Natural killer cell (primary cell): ENCODE results near the gene SDC4. TPM values are rescaled to one million over a fixed set of nuclear protein-coding genes. Genes with fewer than 3 reads are reported as not detected.

ENCODE experiments used
- ATAC-seq, 3 donors: fragments of 150-1000 bp in 2 of 3; fragments of 200-7000 bp in 1 of 3; cut with Tn5 transposase; 1 replicate in 1 of 3; 2 replicates in 2 of 3; pipeline ENCODE4 v1.10.0; 2021; ENCODE audit warnings: mild to moderate bottlenecking in 2 of 3, moderate library complexity in 2 of 3
- DNase-seq, 2 donors: peaks; one replicate each; pipeline versions ENCODE4 v3.0.0 to v3.0.0-alpha.2; 2013 to 2021; ENCODE audit warnings: mixed read lengths in 1 of 2
- H3K27ac ChIP-seq: one replicate; pipeline ENCODE4 v1.5.1; 2013; ENCODE audit warnings: mild to moderate bottlenecking, low read length
- H3K27me3 ChIP-seq: one replicate; pipeline ENCODE4 v1.6.1; 2013; ENCODE audit warnings: low read length; ENCODE audit not compliant: control insufficient read depth, insufficient read depth
- H3K36me3 ChIP-seq: one replicate; pipeline ENCODE4 v1.6.1; 2013; ENCODE audit warnings: low read length; ENCODE audit not compliant: control insufficient read depth, insufficient read depth
- H3K4me1 ChIP-seq: one replicate; pipeline ENCODE4 v1.6.1; 2013; ENCODE audit warnings: low read length; ENCODE audit not compliant: control insufficient read depth, insufficient read depth
- H3K4me3 ChIP-seq: one replicate; pipeline ENCODE4 v1.5.1; 2013; ENCODE audit warnings: low read length
- H3K9me3 ChIP-seq: one replicate; pipeline ENCODE4 v1.6.1; 2013; ENCODE audit warnings: low read length; ENCODE audit not compliant: control insufficient read depth, insufficient read depth
- H3K27ac Mint-ChIP-seq, 2 donors: one replicate each; pipeline ENCODE4 v1.8.0; 2022; ENCODE audit warnings: mild to moderate bottlenecking in 2 of 2, mixed read lengths in 2 of 2, moderate library complexity in 1 of 2
- H3K27me3 Mint-ChIP-seq, 2 donors: one replicate each; pipeline ENCODE4 v1.8.0; 2022; ENCODE audit warnings: low read depth in 2 of 2, mixed read lengths in 2 of 2
- H3K36me3 Mint-ChIP-seq: one replicate; pipeline ENCODE4 v1.8.0; 2022; ENCODE audit warnings: mixed read lengths
- H3K4me1 Mint-ChIP-seq, 2 donors: one replicate each; pipeline ENCODE4 v1.8.0; 2022; ENCODE audit warnings: mixed read lengths in 2 of 2
- H3K4me3 Mint-ChIP-seq: one replicate; pipeline ENCODE4 v1.8.0; 2022; ENCODE audit warnings: mild to moderate bottlenecking, moderate library complexity, mixed read lengths
- H3K9me3 Mint-ChIP-seq, 2 donors: one replicate each; pipeline ENCODE4 v1.8.0; 2022; ENCODE audit warnings: mixed read lengths in 2 of 2
- CTCF ChIP-seq: fragments of 200-600 bp; IDR thresholded peaks from one replicate; pipeline ENCODE4 v1.8.0; 2022; ENCODE audit warnings: antibody characterized with exemption
- WGBS: methylation state at CpG from one replicate; pipeline ENCODE4 v1.1.7; 2013; ENCODE audit warnings: missing lambda C conversion rate; ENCODE audit not compliant: insufficient coverage; 5-methylcytosine and 5-hydroxymethylcytosine counted together
- intact Hi-C: fragments of 100-400 bp; cut with micrococcal nuclease; formaldehyde crosslinking; loops from one replicate; pipeline ENCODE4 v1.14.2; 2022
- total RNA-seq, 4 donors: library from RNA; stranded (reverse); fragments of 120-200 nt in 1 of 4; gene quantifications; one replicate each; pipeline versions ENCODE4 v1.2.3 to v1.2.4, GENCODE V29; 2013 to 2022

The SDC4 gene
- total RNA-seq, 3 donors from 2014 or later (not counting 1 experiment from before 2014, with no cell fraction given), result 0.45 to 1.8 (median 1.5) TPM

DNA sequence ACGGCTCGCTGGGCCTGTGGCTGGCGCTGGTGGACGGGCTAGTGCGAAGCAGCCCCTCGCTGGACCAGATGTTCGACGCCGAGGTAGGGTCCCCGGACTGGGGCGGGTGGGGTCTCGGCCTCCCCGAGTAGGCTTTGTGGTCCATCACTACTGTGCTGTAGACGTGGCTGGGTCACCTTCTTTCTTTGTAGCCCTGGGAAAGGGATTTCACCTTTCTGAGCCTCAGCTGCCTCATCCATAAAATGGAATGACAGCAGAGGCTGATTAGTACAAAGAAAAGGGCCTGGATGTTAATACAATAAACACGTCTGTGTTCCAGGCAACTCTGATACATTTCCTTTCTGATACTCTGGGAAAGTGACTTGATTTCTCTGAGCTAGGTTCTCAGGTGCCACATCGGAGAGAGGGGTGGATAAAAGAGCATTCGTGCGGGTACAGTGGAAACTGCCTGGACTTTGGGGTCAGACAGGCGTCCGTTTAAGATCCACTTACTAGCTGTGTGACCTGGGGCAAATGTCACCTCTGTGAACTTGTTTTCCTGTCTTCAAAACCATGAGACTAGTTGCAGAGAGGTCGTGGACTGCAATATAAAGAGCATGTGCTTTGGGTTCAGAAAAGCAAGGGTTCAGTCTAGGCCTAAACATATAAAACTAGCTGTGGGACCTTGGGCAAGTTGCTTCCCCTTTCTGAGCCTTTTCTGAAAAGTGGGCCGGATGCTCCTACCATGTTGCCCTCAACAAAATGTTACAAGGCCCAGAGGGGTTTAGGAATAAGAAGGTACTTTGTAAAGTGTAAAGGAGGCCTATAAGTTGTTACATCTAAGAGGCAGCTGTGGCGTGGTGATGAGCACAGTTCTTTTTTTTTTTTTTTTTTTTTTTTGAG lies 15.6 kb upstream of the SDC4 start:
- peak overlapping the region; percentile 78 for H3K4me3 ChIP-seq
- intact Hi-C loops, result loop anchor here (1.0 kb wide), 4 partner anchors 9 to 86 kb away; partner anchors contain the start of gene PIGT
- Mint-ChIP-seq H3K36me3 (peaks cover 9% of the 10 kb centered on the region), H3K4me1 (peaks cover 47 to 56% of the 10 kb centered on the region in 2 donors), H3K27ac (peak overlapping the region; percentile 97 to 99), H3K4me3 (peak overlapping the region; percentile 99), H3K9me3 (no peaks in the 10 kb centered on the region), H3K27me3 (no peaks in the 10 kb centered on the region)
- H3K36me3 ChIP-seq, result peaks cover 31% of the 10 kb centered on the region
- peak overlapping the region; percentile 91 for H3K27ac ChIP-seq
- DNase-seq (peak in 1 of 2 donors; percentile 19), ATAC-seq (no peak)
- no peaks in the 10 kb centered on the region for H3K9me3 ChIP-seq
- TF ChIP-seq CTCF, result no peak
- 21% methylated on average over 22 of the region's 23 CpGs for WGBS
- H3K27me3 ChIP-seq, result no peaks in the 10 kb centered on the region
- H3K4me1 ChIP-seq, result peaks cover 36% of the 10 kb centered on the region

DNA sequence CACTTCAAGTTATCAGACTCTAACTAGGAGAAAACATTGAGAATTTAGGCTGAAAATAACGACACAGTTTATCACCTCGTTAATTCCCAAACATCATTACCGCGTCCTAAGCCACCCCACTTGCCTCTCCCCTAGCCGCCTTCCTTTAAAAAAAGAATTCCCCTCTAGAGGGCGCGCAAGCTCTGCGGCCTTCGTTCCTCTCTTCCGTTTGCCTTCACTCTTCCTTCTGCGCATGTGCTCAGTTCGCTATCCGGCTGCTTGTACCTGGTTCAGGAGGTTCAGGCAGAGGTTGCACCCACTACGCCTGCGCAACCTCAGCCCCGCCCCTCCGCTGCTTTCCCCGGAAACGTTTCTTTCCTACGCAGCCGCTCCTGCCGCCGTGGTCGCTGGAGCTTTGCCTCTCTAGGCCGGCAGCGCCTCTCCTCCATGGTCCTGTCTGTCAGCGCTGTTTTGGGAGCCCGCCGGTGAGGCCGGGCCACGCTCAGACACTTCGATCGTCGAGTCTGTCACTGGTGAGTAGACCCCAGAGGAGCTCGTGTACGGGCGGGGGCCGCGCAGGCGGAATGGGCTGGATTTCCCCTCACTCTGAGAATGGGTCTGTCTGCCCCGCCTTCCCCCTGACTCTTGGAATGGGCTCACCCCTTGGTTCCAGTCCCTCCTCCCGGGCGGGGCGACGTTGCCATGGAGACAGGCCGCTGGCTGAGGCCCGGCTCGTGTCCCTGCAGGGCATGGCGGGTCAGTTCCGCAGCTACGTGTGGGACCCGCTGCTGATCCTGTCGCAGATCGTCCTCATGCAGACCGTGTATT lies 14.8 kb upstream of the SDC4 start, which contains the start of gene SYS1:
Gene SYS1, plus strand, starts transcription at position 353 of the 807 bp plus-strand sequence. Its CDS starts 376 bp downstream, at position 729.
- H3K27me3 Mint-ChIP-seq, result no peaks in the 10 kb centered on the region
- ATAC-seq (peak; percentile 87 to 97 (median 88)), DNase-seq (peak; percentile 95 to 100)
- intact Hi-C loops, result loop anchor here (1.0 kb wide), 6 partner anchors 10 to 87 kb away; partner anchors contain the start of gene PIGT
- peaks cover 5% of the 10 kb centered on the region for H3K36me3 Mint-ChIP-seq
- Histone ChIP-seq H3K27me3 (no peaks in the 10 kb centered on the region), H3K27ac (peak within 1 kb of the TSS; percentile 91), H3K4me3 (peak within 1 kb of the TSS; percentile 78), H3K9me3 (no peaks in the 10 kb centered on the region), H3K36me3 (peaks cover 25% of the 10 kb centered on the region), H3K4me1 (peaks cover 29% of the 10 kb centered on the region)
- H3K4me3 Mint-ChIP-seq, result peak within 1 kb of the TSS; percentile 99
- H3K4me1 Mint-ChIP-seq, result peaks cover 41 to 48% of the 10 kb centered on the region in 2 donors
- peak; percentile 92 for TF ChIP-seq CTCF
- under 1% methylated on average over 55 of the region's 55 CpGs for WGBS
- no peaks in the 10 kb centered on the region for H3K9me3 Mint-ChIP-seq
- H3K27ac Mint-ChIP-seq, result peak within 1 kb of the TSS; percentile 97 to 99

- no peak for ATAC-seq
- no peak overlapping the region for H3K4me3 ChIP-seq
- intact Hi-C loops, result loop anchor here (1.0 kb wide), 2 partner anchors 42 to 76 kb away; no protein-coding TSS in a partner anchor
Observed at GRCh38 chr20:45361793-45362192, 13.6 kb upstream of the SDC4 start.

More at GRCh38 chr20:45361793-45362192, 13.6 kb upstream of the SDC4 start:
- no peak for TF ChIP-seq CTCF
- Mint-ChIP-seq H3K27me3 (no peaks in the 10 kb centered on the region), H3K9me3 (no peaks in the 10 kb centered on the region), H3K4me1 (peaks cover 36% of the 10 kb centered on the region in 2 donors), H3K36me3 (no peaks in the 10 kb centered on the region), H3K4me3 (no peak overlapping the region), H3K27ac (no peak overlapping the region)
- WGBS, result 79% methylated on average over 2 of the region's 6 CpGs
- H3K36me3 ChIP-seq, result peaks cover 14% of the 10 kb centered on the region
- no peak overlapping the region for H3K27ac ChIP-seq
- no peaks in the 10 kb centered on the region for H3K27me3 ChIP-seq
- no peak for DNase-seq
- no peaks in the 10 kb centered on the region for H3K9me3 ChIP-seq
- H3K4me1 ChIP-seq, result peaks cover 17% of the 10 kb centered on the region
